ENCODE measurements around the gene BSND.

Gene BSND

GRCh38 chr1:54955359-54955758, 43.4 kb upstream of the BSND start:
- ChIA-PET CTCF (interaction anchor here (3.5 kb wide), 1 partner anchor 41 kb away, joined by 12 read pairs; no protein-coding TSS in a partner anchor), POLR2A (no interaction called here)
- no peaks in the 10 kb centered on the region for H3K4me1 ChIP-seq (ENCODE audit: control insufficient read depth, insufficient read depth, low read length)
- TF ChIP-seq INSM2 (tag by site-specific recombination; IDR thresholded peaks at IDR 0.05) (no peak), ZNF677 (tag by site-specific recombination; IDR thresholded peaks at IDR 0.05) (no peak), SALL2 (tag by site-specific recombination; IDR thresholded peaks at IDR 0.05; ENCODE audit: borderline replicate concordance) (no peak), WT1 (tag by site-specific recombination; IDR thresholded peaks at IDR 0.05) (no peak), ZNF473 (tag by site-specific recombination; IDR thresholded peaks at IDR 0.05) (no peak), ZNF239 (tag by site-specific recombination; IDR thresholded peaks at IDR 0.05) (no peak), ZNF404 (tag by site-specific recombination; IDR thresholded peaks at IDR 0.05) (no peak), GLI2 (tag by site-specific recombination; IDR thresholded peaks at IDR 0.05; ENCODE audit: borderline replicate concordance, low read depth) (no peak), ZNF747 (tag by site-specific recombination; IDR thresholded peaks at IDR 0.05) (no peak), ZNF513 (tag by site-specific recombination; IDR thresholded peaks at IDR 0.05) (no peak), ZNF426 (tag by site-specific recombination; IDR thresholded peaks at IDR 0.05) (no peak), GLIS2 (tag by site-specific recombination; IDR thresholded peaks at IDR 0.05) (no peak), ZNF626 (tag by site-specific recombination; IDR thresholded peaks at IDR 0.05) (no peak), ZSCAN5A (tag by site-specific recombination; IDR thresholded peaks at IDR 0.05) (no peak), ZXDB (tag by site-specific recombination; IDR thresholded peaks at IDR 0.05) (no peak), ZSCAN4 (tag by site-specific recombination; IDR thresholded peaks at IDR 0.05) (no peak), ZNF843 (tag by site-specific recombination; IDR thresholded peaks at IDR 0.05) (no peak)
- H3K4me3 ChIP-seq (ENCODE audit: low read depth, low read length), result no peak overlapping the region
- no peaks in the 10 kb centered on the region for H3K9me3 ChIP-seq (ENCODE audit: control insufficient read depth, insufficient read depth, low read depth, low read length)
- no peak overlapping the region for H3K27ac ChIP-seq (ENCODE audit: extremely low read depth, low read depth, low read length)
- H3K36me3 ChIP-seq (ENCODE audit: control insufficient read depth in 2 of 2, insufficient read depth in 1 of 2, low read length in 2 of 2), result no peaks in the 10 kb centered on the region

GRCh38 chr1:54956726-54957125, 42.0 kb upstream of the BSND start:
- no peaks in the 10 kb centered on the region for H3K36me3 ChIP-seq (ENCODE audit: control insufficient read depth in 2 of 2, insufficient read depth in 1 of 2, low read length in 2 of 2)
- TF ChIP-seq ZBTB17 (tag by site-specific recombination; IDR thresholded peaks at IDR 0.05) (no peak), SCRT1 (tag by site-specific recombination; IDR thresholded peaks at IDR 0.05; ENCODE audit: borderline replicate concordance) (no peak), YY2 (tag by site-specific recombination; IDR thresholded peaks at IDR 0.05) (no peak), RBAK (tag by site-specific recombination; IDR thresholded peaks at IDR 0.05) (no peak), ZNF843 (tag by site-specific recombination; IDR thresholded peaks at IDR 0.05) (no peak), ZNF391 (tag by site-specific recombination; IDR thresholded peaks at IDR 0.05; ENCODE audit: borderline replicate concordance, low read depth) (no peak)
- H3K27ac ChIP-seq (ENCODE audit: extremely low read depth, low read depth, low read length), result no peak overlapping the region
- CTCF ChIA-PET, result interaction anchor here (0.6 to 3.5 kb wide), 5 partner anchors 11 to 64 kb away, joined by 3 to 12 read pairs (median 4); no protein-coding TSS in a partner anchor
- no peak overlapping the region for H3K4me3 ChIP-seq (ENCODE audit: low read depth, low read length)
- no peaks in the 10 kb centered on the region for H3K4me1 ChIP-seq (ENCODE audit: control insufficient read depth, insufficient read depth, low read length)
- H3K9me3 ChIP-seq (ENCODE audit: control insufficient read depth, insufficient read depth, low read depth, low read length), result no peaks in the 10 kb centered on the region
- POLR2A ChIA-PET, result no interaction called here

Data from HEK293 (cell line).